ENCODE data around the gene ADAMTSL1. TPM values are rescaled to one million over a fixed set of nuclear protein-coding genes. Genes with fewer than 3 reads are reported as not detected.

ADAMTSL1 gene
- total RNA-seq, 1 donor from 2014 or later = not detected

DNA sequence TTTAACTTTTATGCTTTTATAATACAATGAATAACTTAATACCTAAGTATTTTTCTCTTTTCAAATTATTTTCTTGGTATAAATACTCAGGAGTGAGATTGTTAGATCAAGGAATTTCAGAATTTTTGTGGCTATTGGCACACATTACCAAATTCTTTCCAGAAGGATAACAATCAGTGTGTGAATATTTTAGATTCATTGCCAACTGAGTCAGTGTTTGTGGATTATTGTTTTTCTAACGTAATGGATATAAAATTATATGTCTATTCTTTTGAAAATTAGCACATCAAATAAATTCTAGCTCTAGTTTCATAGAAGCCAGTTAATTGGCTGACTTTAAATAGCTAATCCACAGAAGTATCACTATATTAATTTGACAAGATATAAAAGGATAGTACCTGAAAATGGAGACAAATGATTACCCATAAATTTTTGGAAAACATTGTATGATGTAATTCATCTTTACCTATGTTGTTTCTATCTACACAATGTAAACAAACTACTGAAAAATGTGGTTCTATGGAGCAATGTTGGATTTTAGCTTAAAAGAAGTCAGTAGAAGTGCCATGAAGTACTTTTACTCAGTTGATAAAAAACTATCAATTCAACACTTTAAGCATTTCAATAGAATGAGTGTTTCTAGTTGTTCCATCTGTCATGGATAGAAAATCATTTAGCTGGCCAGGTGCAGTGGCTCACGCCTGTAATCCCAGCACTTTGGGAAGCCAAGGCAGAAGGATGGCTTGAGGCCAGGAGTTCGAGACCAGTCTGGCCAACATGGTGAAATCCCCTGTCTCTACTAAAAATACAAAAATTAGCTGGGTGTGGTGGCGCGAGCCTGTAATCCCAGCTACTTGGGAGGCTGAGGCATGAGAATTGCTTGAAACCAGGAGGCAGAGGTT, 185.1 kb downstream of the ADAMTSL1 start:
- H3K9me3 Mint-ChIP-seq = no peaks in the 10 kb centered on the region
- intact Hi-C loops (cut with micrococcal nuclease) = no loop called here
- H3K27ac Mint-ChIP-seq = no peak overlapping the region
- H3K27me3 Mint-ChIP-seq (ENCODE audit: insufficient read depth) = no peaks in the 10 kb centered on the region
- no peak for DNase-seq (ENCODE audit: low spot score)
- H3K36me3 Mint-ChIP-seq (ENCODE audit: low read depth) = no peaks in the 10 kb centered on the region
- no peaks in the 10 kb centered on the region for H3K4me1 Mint-ChIP-seq (ENCODE audit: low read depth)
- H3K4me3 Mint-ChIP-seq = no peak overlapping the region

GRCh38 chr9:18660001-18660400, 186.0 kb downstream of the ADAMTSL1 start:
- no peak for DNase-seq (ENCODE audit: low spot score)
- no peak overlapping the region for H3K4me3 Mint-ChIP-seq
- no peak overlapping the region for H3K27ac Mint-ChIP-seq
- no peaks in the 10 kb centered on the region for H3K27me3 Mint-ChIP-seq (ENCODE audit: insufficient read depth)
- intact Hi-C loops (cut with micrococcal nuclease) = no loop called here
- no peaks in the 10 kb centered on the region for H3K4me1 Mint-ChIP-seq (ENCODE audit: low read depth)
- H3K36me3 Mint-ChIP-seq (ENCODE audit: low read depth) = no peaks in the 10 kb centered on the region
- H3K9me3 Mint-ChIP-seq = no peaks in the 10 kb centered on the region

DNA sequence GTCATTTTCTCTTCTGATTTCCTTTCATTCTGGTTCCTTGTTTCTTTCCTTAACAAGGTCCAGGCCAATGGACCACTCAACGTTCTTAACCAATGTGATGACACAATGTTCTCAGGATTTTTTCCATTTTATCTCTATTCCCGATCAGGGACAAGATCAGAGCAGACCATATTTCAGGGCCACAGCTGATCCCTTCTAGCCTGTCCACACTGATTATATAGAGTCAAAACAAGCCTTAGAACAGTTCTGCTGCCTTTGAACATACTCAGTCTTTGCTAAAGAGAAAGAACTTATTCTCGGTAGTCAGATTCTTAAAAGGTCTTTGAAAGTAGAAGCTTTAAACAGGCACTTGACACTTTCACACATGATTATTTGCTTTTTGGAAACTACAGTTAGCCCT, 188.4 kb downstream of the ADAMTSL1 start:
- H3K27ac Mint-ChIP-seq = no peak overlapping the region

GRCh38 chr9:18665947-18666346, 192.0 kb downstream of the ADAMTSL1 start:
- no peaks in the 10 kb centered on the region for H3K4me1 Mint-ChIP-seq (ENCODE audit: low read depth)
- H3K9me3 Mint-ChIP-seq = no peaks in the 10 kb centered on the region
- H3K27ac Mint-ChIP-seq = no peak overlapping the region
- intact Hi-C loops (cut with micrococcal nuclease) = no loop called here
- no peak overlapping the region for H3K4me3 Mint-ChIP-seq
- H3K27me3 Mint-ChIP-seq (ENCODE audit: insufficient read depth) = no peaks in the 10 kb centered on the region
- H3K36me3 Mint-ChIP-seq (ENCODE audit: low read depth) = no peaks in the 10 kb centered on the region
- no peak for DNase-seq (ENCODE audit: low spot score)

More for the DNA sequence above, 188.4 kb downstream of the ADAMTSL1 start:
- Mint-ChIP-seq H3K9me3 (no peaks in the 10 kb centered on the region), H3K36me3 (ENCODE audit: low read depth) (no peaks in the 10 kb centered on the region), H3K4me1 (ENCODE audit: low read depth) (no peaks in the 10 kb centered on the region), H3K27me3 (ENCODE audit: insufficient read depth) (no peaks in the 10 kb centered on the region), H3K4me3 (no peak overlapping the region)
- intact Hi-C loops (cut with micrococcal nuclease) = no loop called here
- no peak for DNase-seq (ENCODE audit: low spot score)

DNA sequence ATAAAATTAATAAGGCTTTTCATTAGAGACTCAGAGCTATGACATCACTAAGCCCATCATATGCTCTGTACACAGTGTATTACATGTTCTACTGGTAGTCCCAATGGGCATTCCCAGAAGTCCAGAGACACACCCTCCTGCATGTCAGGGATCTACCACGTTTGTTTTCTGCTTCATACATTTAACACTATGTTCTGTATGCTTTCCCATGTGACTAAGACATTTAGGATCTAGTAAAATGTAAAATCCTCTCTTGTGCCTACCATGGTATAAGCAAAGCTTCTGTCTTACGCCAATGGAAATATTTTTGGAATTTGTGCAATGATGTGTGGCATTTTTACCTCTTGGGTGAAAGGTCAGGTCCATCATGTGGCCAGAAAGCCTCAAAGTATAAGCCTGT, 192.4 kb downstream of the ADAMTSL1 start:
- no peak overlapping the region for H3K4me3 Mint-ChIP-seq
- H3K27ac Mint-ChIP-seq = no peak overlapping the region
- no peaks in the 10 kb centered on the region for H3K27me3 Mint-ChIP-seq (ENCODE audit: insufficient read depth)
- no peaks in the 10 kb centered on the region for H3K36me3 Mint-ChIP-seq (ENCODE audit: low read depth)
- no peaks in the 10 kb centered on the region for H3K4me1 Mint-ChIP-seq (ENCODE audit: low read depth)
- intact Hi-C loops (cut with micrococcal nuclease) = no loop called here
- DNase-seq (ENCODE audit: low spot score) = no peak
- no peaks in the 10 kb centered on the region for H3K9me3 Mint-ChIP-seq

DNA sequence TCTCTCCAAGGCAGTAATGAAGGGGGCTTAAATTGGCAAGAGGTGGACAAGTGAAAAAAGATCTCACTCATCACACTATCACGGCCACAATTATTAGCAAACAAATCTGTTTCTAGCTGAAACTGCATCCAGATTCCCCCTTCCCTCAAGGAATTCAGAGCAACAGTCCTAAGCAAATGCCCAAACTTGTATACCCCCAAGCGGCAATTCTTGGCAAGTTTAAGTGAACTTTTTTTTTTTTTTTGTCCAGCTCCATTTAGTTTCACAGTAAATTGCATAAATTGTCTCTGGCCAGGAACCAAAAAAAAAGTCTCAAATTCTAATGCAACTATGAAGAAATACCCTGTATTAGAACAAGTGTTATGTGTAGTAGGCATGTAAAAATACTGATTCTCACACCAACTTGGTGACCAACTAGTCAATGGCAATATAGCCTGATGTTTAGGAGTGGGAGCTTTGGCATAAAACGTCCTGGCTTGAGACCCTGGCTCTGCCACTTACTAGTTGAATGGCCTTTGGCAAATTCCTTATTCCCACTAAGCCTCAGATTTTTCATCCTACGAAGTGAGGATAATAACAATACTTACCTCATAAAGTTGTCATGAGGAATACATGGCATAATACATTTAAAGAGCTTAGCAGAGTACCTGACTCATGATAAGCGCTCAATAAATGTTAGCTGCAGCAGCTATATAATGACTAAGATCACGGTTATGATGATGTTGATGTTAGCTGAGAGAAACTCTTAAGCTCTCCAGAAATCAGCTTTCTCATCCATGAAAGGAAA, 193.2 kb downstream of the ADAMTSL1 start:
- no peak overlapping the region for H3K27ac Mint-ChIP-seq

GRCh38 chr9:18668944-18669343, 195.0 kb downstream of the ADAMTSL1 start:
- intact Hi-C loops (cut with micrococcal nuclease) = no loop called here
- H3K36me3 Mint-ChIP-seq (ENCODE audit: low read depth) = no peaks in the 10 kb centered on the region
- no peaks in the 10 kb centered on the region for H3K9me3 Mint-ChIP-seq
- DNase-seq (ENCODE audit: low spot score) = no peak
- H3K4me3 Mint-ChIP-seq = no peak overlapping the region
- H3K4me1 Mint-ChIP-seq (ENCODE audit: low read depth) = no peaks in the 10 kb centered on the region
- H3K27ac Mint-ChIP-seq = no peak overlapping the region
- H3K27me3 Mint-ChIP-seq (ENCODE audit: insufficient read depth) = no peaks in the 10 kb centered on the region

More for the DNA sequence above, 193.2 kb downstream of the ADAMTSL1 start:
- H3K4me3 Mint-ChIP-seq = no peak overlapping the region
- H3K9me3 Mint-ChIP-seq = no peaks in the 10 kb centered on the region
- H3K4me1 Mint-ChIP-seq (ENCODE audit: low read depth) = no peaks in the 10 kb centered on the region
- H3K27me3 Mint-ChIP-seq (ENCODE audit: insufficient read depth) = no peaks in the 10 kb centered on the region
- no peak for DNase-seq (ENCODE audit: low spot score)
- H3K36me3 Mint-ChIP-seq (ENCODE audit: low read depth) = no peaks in the 10 kb centered on the region
- intact Hi-C loops (cut with micrococcal nuclease) = no loop called here

DNA sequence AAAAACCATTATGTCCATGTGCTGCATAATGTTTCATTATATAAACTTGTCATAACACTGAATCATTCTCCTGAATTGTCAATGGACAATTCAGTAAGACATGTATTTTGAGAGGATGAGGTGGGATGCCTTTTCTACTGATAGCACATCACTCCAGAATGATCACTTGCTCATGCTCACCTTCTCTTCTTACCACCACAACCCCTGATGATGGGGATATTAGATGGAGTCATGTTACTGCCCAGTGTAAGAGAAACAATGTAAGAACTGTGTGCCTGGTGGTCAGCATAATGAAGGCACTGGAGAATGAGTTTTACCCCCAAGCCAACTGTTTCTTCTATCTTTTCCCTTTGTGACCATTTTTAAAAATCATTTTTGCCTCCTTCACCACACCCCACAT, 198.8 kb downstream of the ADAMTSL1 start:
- H3K36me3 Mint-ChIP-seq (ENCODE audit: low read depth) = no peaks in the 10 kb centered on the region
- no peaks in the 10 kb centered on the region for H3K4me1 Mint-ChIP-seq (ENCODE audit: low read depth)
- H3K9me3 Mint-ChIP-seq = no peaks in the 10 kb centered on the region
- H3K27ac Mint-ChIP-seq = no peak overlapping the region
- no peak overlapping the region for H3K4me3 Mint-ChIP-seq
- no peaks in the 10 kb centered on the region for H3K27me3 Mint-ChIP-seq (ENCODE audit: insufficient read depth)
- intact Hi-C loops (cut with micrococcal nuclease) = no loop called here
- no peak for DNase-seq (ENCODE audit: low spot score)

GRCh38 chr9:18673179-18673578, 199.2 kb downstream of the ADAMTSL1 start:
- no peaks in the 10 kb centered on the region for H3K27me3 Mint-ChIP-seq (ENCODE audit: insufficient read depth)
- DNase-seq (ENCODE audit: low spot score) = no peak

GRCh38 chr9:18675332-18675731, 201.4 kb downstream of the ADAMTSL1 start:
- no peak overlapping the region for H3K4me3 Mint-ChIP-seq
- H3K27me3 Mint-ChIP-seq (ENCODE audit: insufficient read depth) = no peaks in the 10 kb centered on the region
- H3K27ac Mint-ChIP-seq = no peak overlapping the region
- intact Hi-C loops (cut with micrococcal nuclease) = no loop called here
- no peaks in the 10 kb centered on the region for H3K4me1 Mint-ChIP-seq (ENCODE audit: low read depth)
- DNase-seq (ENCODE audit: low spot score) = no peak
- no peaks in the 10 kb centered on the region for H3K9me3 Mint-ChIP-seq
- no peaks in the 10 kb centered on the region for H3K36me3 Mint-ChIP-seq (ENCODE audit: low read depth)

More at GRCh38 chr9:18673179-18673578, 199.2 kb downstream of the ADAMTSL1 start:
- H3K36me3 Mint-ChIP-seq (ENCODE audit: low read depth) = no peaks in the 10 kb centered on the region
- H3K27ac Mint-ChIP-seq = no peak overlapping the region
- H3K4me1 Mint-ChIP-seq (ENCODE audit: low read depth) = no peaks in the 10 kb centered on the region
- H3K4me3 Mint-ChIP-seq = no peak overlapping the region
- intact Hi-C loops (cut with micrococcal nuclease) = no loop called here
- no peaks in the 10 kb centered on the region for H3K9me3 Mint-ChIP-seq

DNA sequence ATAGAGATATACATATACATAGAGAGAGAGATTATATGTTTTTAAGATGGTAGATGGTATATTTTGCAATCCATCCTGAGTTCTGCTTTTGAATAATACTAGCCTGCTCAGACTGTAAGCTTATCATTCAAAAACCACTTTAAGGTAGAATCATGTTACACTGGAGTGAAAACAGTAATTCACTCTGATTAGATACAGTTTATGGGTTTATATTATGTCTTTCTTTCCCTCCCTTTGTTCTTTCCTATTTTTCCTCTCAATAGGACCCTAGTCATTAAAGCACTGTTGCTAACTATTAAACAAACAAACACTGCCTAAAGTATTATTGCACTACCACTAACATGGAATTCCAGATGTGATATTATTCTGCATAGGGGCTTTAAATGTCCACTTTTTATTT, 202.0 kb downstream of the ADAMTSL1 start:
- Mint-ChIP-seq H3K9me3 (no peaks in the 10 kb centered on the region), H3K27ac (no peak overlapping the region), H3K4me1 (ENCODE audit: low read depth) (no peaks in the 10 kb centered on the region), H3K27me3 (ENCODE audit: insufficient read depth) (no peaks in the 10 kb centered on the region), H3K36me3 (ENCODE audit: low read depth) (no peaks in the 10 kb centered on the region), H3K4me3 (no peak overlapping the region)
- intact Hi-C loops (cut with micrococcal nuclease) = no loop called here
- DNase-seq (ENCODE audit: low spot score) = no peak

- Mint-ChIP-seq H3K9me3 (no peaks in the 10 kb centered on the region), H3K4me1 (ENCODE audit: low read depth) (no peaks in the 10 kb centered on the region), H3K27me3 (ENCODE audit: insufficient read depth) (no peaks in the 10 kb centered on the region), H3K36me3 (ENCODE audit: low read depth) (no peaks in the 10 kb centered on the region), H3K27ac (no peak overlapping the region), H3K4me3 (no peak overlapping the region)
- intact Hi-C loops (cut with micrococcal nuclease) = no loop called here
- no peak for DNase-seq (ENCODE audit: low spot score)
Measured at GRCh38 chr9:18676525-18676924, 202.6 kb downstream of the ADAMTSL1 start.
